Activated T-cell treated with anti-CD3 and anti-CD28 coated beads, Interleukin-2, amount 50 U/mL, for 48 hours (primary cell): ENCODE data around the gene C20orf96.
"Not testable (repeated sequence)": the region's sequence is repeated elsewhere in the genome, so short reads cannot be mapped to it uniquely, and the experiment has no call there.

Source experiments
- DNase-seq, 2 experiments: peaks; one replicate each; pipeline ENCODE4 v3.0.0-alpha.2; 2020

C20orf96 gene

DNA sequence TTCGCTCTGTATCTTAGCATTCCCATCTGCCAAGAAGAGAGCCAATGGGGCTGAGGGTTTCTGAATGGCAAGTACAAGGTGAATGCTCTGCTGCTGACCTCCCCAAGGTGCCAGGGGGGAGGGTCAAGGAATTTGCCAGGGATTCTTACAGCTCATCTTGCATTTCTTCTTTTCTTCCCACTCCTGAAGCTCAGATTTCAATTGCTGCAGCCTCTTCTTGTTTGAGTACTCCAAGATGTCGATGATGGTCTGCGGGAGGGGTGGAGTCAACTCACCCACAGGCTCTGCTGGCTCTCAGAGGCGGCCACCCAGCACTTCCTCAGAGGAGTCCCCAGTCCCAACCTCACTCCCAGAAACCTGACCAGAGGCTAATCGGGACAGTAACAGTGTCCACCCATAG is 12.4 kb downstream of the C20orf96 start:
- DNase-seq = peak in 1 of 2 experiments; percentile 16

DNA sequence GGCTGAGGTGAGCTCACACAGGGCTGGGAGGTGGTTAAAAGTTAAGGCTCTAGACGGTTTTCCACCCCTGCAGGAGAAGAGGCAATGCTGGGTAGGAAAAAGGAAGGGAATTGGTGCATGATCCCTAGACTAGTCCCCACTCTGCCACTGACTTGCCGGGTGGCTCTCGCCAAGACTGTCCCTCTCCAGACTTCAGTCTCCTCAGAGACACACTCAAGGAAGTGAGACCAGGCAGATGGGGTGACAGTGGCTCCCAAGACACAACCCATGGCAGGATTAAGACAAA is 13.1 kb downstream of the C20orf96 start:
- no peak for DNase-seq

DNA sequence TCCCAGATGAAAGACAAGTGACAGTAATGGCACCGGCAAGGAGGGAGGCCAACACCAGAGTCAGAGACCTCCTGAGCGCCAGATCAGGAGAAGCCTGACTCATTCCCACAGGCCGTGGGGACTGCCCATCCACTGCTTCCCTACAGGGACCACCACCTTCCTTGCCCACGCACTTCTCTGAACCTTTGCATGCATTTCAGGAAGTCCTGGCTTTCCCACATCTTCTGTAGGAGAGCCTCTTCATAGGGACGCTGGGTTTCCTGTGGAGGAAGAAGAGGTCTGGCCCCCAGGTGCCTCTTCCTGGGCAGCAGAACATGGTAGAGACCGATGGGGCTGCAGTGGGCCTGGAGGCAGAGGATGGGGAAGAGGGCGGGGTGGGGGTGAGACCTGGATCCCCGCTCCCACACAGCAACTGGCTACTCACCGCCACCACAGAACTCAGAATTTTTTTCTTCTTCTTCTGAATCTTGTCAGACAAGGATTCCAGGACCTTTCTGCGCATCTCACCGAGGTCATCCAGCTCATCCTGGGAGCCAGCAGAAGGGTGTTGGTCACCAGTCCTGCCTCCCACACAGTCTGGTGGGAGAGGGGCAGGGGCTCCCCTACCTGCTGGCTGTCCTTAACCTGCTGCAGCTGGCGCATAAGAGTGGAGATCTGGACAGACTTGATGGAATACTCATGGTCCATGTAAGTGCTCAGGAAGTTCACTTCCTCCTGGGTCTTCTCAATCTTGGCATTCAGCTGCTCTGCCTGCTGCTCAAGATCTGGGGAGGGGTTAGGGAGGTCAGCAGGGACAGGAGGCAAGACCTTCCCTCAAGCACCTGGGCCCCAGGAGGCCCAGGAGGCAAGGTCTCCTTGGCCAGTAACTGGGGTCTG is 13.7 kb downstream of the C20orf96 start:
- peak in 1 of 2 experiments; percentile 12 for DNase-seq

DNA sequence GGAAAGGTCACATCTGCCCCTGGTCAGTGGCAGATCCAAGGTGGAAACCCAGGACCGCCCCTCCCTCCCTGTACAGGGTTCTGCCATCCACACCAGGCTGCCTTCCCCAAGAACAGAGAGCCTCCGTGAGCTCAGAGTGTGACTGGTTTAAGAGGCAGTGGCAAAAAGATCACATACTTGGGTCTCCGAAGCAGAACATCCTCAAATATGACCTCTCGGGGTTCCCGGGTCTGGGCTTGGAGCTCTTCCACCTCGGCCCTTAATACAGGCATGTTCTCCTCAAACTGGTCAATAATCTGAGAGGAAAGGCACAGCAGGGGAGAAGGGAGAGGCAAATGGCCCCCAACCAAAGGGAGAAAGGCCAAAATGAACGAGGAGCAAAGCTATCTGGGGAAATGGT is 14.8 kb downstream of the C20orf96 start:
- no peak for DNase-seq

DNA sequence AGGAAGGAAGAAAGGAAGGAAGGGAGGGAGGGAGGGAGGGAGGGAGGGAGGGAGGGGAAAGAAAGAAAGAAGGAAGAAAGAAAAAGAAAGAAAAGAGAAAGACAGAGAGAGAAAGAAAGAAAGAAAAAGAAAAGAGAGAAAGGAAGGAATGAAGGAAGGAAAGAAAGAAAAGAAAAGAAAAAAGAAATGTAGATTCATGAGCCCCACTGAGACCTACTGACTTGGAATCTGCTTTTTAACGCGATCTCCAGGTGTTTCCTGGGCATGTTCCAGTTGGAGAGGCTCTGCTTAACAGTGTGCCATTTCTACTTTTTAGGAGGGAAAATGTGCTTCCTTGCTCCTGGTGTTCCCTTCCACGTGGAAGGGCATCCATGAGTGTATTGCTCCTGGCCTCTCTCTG is 16.7 kb downstream of the C20orf96 start:
- no peak for DNase-seq

DNA sequence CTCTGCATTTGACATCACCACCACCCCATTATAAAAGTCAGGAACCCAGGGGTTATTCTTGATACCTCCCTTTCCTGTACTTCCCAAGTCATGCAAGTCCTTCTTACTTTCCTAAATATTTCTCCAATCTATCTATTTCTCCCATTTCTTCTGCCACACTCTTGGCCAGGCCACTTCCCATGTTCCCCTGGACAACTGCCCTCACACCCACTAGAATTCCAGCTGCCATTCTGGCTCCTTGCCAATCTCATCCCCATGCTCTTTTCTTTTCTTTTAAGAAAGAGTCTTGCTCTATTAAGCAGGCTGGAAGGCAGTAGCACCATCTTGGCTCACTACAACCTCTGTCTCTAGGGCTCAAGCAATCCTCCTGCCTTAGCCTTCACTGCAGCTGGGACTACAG is 17.8 kb downstream of the C20orf96 start:
- DNase-seq = no peak

DNA sequence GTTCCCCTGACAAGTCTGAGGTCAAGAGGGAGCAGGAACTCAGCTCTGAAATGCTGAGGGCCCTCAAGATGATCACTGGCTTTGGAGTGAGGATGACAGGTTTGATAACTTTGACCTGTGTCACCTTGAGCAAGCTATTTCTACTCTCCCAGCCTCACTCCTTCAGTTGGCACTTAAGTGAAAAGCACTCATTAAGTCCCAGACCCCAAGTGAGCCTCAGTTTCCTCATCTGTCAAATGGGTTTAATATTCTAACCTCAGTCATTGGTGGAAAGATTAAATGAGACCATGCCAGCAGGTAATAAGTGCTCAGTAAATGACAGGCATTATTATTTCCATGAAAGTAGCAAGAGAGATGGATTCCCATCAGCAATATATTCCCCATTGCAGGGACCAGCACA is 19.0 kb downstream of the C20orf96 start:
- DNase-seq = no peak

DNA sequence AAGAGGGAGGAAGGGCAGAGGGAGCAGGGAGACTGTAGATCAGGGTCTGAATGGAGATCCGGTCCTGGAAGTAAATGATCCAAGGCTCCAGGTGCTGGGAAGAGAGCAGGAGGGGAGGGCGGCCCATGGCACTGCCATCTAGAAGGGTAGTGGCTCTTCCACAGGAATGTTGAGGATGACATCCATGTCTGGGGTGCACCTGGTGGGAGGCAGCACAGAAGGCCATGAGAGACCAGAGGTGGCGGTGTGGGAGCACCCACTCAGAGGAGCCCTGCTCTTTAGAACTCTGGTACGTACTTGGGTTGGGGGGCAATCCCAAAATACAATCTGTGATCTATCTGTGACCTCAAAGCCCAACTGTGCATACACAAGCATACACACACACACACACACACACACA is 19.5 kb downstream of the C20orf96 start:
- no peak for DNase-seq

DNA sequence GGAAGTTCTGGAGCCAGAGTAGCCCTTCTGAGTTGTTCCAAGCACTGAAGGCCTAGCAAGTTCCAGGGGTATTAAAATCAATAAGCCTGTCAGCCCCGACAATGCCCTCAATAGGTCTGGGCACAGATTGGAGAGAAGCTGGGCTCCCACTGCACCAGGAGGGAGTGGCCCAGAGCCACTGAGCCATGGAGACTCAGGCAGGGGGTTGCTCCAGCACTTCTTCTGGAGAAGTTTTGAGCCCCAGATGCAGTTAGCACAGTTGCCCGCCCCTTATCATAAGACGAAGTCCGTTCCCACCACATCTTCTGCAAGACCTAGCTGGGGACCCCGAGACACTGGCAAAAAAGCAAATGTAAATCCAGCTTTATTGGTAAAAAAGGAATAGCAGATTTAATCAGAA is 20.0 kb downstream of the C20orf96 start:
- no peak for DNase-seq

DNA sequence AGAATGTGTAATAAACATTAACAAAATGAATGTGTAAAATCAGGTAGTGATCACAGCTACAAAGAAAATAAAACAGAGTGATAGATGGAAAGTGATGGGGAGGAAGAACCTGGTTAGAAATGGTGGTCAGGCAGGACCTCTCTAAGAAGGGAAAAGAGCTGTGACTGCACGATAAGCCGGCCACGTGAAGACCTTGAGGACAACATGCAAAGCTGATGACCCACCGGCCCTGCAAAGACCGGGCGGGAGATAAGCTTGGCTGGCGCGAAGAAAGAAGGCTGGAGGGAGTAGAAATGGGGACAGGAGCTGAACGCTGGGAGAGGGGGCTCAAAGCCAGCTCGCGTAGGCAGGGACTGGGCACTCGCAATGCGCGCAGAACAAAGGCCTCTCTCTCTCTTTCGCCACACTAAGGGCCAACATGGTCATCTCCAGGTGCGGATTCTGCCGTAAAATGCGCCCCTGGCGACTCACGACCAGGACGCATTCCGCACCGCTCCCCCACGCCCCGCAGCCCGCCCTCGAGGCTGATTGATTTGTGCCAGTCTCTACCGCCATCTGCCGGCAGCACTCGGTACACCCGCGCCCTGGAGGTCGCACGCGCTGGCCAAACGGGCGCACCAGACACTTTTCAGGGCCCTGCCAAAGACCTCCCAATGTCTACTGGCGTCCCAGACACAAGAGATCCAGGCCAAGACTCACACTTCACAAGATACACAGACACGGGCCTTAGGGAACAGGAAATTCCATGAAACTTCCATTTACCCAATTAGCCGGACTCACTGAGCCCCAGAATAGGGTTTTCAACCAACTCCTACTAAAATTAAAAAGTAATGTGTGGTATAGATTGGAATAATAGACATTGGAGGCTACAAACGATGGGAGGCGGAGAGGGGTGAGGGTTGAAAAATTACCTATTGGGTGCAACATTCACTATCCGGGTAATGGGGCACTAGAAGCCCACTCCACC is 23.7 kb downstream of the C20orf96 start:
- DNase-seq = peak; percentile 95

DNA sequence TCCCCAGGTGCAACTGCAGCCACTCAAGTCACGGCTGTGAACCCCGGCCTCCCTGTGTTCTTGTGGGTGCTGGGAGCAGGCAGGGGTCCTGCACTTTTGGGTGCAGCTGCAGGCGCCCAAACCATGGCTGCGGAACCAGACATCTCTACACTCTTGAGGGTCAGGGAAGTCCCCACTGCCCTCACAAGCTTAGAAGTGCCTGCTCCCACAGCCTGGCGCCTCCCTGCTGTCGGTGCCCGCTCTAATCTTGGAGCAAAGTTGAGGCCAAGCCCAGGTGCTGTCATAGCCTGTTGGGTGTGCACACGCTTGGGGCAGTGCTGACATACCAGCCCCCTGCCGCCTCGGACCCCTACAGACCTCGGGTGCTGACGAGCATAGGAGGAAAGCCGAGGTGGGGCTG is 26.8 kb downstream of the C20orf96 start:
- no peak for DNase-seq

DNA sequence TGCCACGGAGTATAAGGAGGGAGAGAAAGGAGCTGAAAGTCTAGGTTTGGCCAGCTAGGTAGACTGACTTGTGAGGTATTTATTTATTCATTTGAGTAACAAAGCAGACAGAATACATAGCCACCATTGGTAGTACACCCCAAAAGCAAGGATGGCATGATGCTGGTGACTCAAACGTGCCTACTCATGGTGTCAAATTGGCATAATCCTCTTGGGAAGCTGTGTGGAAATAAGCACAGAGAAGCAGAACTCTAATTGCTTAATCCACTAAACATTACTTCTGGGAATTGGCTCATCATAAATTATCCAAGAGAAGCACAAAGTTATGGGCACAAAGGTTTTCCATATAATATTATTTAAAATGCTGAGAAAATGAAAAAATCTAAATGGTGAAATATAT is 30.6 kb downstream of the C20orf96 start:
- DNase-seq = no peak

DNA sequence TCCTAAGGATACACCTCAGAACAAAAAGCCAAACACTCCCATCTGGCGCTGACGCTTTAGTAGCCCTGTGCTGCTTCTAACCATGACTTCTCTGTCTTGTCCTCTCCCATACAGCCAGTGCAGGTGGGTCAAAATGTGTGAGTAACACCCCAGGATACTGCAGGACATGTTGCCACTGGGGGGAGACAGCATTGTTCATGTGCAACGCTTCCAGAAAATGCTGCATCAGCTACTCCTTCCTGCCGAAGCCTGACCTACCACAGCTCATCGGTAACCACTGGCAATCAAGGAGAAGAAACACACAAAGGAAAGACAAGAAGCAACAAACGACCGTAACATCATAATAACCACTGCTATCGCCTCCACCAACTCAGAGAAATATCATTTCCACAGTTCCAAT is 31.6 kb downstream of the C20orf96 start:
- no peak for DNase-seq

DNA sequence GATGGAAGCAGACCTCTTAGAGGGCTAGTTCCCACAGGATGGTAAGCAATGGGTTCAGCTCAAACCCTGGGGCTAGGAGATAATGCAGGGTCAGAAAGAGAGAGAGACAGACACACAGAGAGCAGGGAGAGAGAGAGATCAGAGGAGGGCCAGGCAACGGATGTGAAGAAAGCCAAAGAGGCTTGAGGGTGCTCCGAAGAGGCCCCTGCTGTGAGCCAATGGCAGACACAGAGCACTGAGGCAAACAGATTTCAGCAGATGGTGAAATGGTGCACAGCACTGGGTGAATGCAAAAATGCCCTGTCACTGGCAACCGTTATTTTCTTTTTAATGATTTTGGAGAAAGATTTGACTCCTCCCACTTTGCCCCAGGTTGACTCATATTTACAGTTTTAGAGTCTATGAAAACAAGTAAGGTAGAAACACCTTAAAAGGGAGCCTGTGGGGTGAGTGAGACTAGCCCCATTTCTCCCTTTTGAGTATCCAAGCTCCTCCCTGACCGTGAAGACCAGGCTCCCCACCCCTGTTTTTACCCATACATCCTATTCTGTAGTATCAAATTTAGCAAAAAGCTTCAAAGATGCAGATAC is 32.2 kb downstream of the C20orf96 start:
- DNase-seq = no peak

DNA sequence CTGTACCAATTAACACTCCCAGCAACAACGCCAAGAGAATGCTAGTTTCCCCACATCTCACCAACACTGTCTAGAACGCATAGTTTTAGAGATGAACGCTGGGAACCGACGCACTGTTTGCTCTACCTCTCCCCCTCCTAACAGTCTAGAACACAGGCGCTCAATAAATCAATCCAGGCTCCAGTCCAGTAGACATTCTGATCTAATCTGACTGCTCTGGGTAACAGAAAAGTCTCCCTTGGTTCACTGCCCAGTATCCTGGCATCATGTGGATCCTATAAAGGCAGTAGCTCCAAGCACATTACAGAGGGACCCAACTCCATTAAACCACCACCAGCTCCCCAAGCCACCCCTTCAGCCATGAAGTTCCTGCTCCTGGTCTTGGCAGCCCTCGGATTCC is 33.1 kb downstream of the C20orf96 start, which contains the start of gene DEFB132:
TSS of gene DEFB132 (plus strand) at position 306 of the 400 bp plus-strand sequence. CDS start at position 361, 55 bp downstream.
- no peak for DNase-seq

DNA sequence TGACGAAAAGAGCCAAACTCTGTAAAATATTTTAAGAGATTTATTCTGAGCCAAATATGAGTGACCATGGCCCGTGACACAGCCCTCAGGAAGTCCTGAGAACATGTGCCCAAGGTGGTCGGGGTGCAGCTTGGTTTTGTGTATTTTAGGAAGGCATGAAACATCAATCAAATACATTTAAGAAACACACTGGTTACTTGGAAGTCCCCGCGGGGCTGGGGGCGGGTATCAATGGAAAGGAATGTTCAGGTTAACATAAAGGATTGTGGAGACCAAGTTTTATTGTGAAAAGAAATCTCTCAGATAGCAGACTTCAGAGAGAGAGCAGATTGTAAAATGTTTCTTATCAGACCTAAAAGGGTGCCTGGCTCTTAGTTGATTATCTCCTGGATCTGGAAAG is 37.1 kb downstream of the C20orf96 start:
- not testable (repeated sequence) for DNase-seq

DNA sequence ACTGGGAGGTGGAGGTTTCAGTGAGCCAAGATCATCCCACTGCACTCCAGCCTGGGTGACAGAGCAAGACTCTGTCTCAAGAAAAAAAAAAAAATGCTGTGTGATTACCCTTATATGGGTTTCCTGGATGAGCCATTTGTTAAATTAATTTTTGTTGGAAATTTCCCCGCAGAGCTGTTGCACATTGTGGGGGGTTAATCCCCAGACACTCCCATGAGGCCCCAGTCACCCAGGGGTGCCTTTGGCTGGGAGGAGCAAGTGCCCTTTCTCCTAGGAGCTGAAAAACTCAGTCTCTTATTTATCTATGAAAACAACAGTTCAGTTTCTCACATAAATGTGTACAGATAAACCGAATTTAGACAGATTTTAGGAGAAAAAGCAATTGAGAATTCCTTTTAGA is 37.7 kb downstream of the C20orf96 start:
- DNase-seq = no peak

DNA sequence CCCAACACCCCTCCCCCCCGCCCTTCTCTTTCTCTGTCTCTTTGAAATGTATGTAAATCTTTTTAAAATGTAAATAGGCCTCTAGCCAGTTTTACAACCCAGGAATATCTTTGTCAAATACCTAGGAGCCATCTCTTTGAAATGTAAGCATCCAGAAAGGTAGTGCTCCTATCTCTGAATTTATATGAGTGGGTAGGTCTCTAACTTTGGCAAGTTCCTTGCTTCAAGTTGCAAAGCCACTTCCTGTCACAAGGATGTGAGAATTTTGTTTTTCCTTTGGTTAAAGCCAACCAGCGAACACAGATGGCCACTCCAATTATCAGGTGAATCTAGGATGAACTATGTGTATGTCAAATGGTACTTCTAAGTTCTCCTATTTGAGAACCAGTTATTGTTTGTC is 39.2 kb downstream of the C20orf96 start:
- DNase-seq = no peak

DNA sequence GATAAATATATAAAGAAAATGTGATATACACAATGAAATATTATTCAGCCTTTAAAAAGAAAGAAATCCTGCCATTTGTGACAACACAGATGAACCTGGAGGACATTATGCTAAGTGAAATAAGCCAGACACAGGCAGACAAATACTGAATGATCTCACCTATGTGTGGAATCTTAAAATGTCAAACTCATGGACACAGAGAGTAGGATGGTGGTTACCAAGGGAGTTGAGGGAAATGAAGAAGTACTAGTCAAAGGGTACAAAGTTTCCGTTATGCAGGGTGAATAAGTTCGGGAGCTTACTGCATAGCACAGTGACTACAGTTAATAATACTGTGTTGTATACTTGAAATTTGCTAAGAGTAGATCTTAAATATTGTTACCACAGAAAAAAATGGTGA is 47.6 kb downstream of the C20orf96 start:
- no peak for DNase-seq

DNA sequence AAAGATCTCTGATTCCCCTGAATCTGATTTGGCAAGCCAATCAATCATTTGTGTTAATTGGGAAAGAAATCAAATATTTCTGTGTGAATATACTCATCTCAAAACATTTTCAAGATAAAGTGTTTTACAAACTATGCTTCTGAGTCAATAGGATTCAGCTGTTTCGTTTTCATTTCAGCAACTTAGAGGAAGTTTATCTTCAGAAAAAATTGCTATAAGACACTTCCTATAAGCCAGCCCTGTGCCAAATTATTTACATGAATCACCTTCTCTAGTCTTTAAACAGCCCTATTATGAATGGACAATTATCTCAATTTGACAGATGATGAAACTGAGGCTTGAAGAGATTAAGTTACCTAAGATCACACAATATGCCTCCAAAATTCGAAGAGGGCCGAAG is 52.6 kb downstream of the C20orf96 start:
- DNase-seq = no peak

DNA sequence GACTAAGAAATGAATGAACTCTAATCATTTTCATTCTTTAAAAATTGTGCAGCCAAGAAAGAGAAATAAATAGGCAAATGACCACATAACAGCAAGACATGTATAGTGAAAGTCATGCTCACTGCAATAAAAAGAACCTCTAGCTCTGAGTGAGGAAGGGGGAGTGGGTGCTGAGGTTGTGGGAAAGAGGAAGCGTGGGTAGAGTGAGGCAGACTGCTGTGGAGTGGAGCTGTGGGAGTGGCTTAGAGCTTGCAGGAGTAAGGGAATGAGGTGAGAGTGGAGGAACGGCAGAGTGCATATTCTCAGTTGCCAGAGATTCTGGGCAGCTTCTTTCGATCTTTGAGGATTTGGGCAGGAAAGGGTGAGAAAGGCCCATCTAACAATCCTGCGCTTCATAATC is 53.1 kb downstream of the C20orf96 start:
- DNase-seq = peak; percentile 44 to 52

DNA sequence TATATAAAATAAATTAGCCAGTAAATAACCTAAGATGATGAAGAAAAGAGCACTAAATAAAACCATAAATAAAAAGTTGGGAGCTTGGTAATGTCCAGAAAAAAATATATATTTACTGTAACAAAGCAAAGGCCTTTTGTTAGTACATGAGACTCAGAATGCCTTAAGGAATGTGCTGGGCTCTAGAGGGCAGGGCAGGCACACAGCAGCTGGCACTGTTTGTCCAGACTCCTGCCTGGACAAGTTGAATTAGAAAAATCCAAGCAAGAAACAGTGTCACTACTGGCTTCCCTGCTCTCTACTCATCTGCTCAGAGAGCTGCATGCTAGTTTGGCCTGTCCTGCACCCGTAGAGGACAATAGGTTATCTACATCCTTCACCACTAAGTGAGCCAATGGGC is 54.7 kb downstream of the C20orf96 start:
- DNase-seq = no peak

DNA sequence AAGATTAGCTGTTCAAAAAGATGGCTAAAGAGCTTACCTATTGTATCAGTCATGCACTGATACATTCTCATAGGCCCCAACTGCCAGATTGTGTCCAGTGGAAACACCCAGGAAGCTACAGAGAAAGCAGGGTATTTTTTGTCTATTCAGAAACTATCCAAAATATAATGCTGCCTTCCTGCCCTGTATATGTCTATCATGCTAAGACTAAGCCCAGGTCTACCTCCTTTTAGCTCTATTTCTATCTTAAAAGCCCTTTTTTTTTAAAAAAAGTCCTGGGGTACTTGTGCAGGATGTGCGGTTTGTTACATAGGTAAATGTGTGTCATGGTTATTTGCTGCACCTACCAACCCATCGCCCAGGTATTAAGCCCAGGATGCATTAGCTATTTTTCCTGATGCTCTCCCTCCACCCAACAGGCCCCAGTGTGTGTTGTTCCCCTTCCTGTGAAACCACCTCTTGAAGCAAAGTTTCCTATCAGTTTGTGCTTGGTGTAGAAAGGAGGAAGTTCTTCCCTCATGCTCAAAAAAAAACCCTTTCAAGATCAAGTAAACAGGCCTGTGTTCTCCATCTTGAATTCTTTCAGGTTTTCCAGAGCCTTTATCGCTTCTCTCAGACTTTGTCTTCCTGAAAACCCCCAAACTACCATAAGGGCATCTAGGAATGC is 63.0 kb downstream of the C20orf96 start:
- DNase-seq = no peak
